ENCODE data around the gene TMEM17. TPM values are rescaled to one million over a fixed set of nuclear protein-coding genes. Genes with fewer than 3 reads are reported as not detected.

TMEM17 gene
- total and polyA plus RNA-seq, 2 of the 13 experiments (the other 11 are each of a cell fraction or from before 2014, with no cell fraction given): 0.22 to 0.50 TPM

DNA sequence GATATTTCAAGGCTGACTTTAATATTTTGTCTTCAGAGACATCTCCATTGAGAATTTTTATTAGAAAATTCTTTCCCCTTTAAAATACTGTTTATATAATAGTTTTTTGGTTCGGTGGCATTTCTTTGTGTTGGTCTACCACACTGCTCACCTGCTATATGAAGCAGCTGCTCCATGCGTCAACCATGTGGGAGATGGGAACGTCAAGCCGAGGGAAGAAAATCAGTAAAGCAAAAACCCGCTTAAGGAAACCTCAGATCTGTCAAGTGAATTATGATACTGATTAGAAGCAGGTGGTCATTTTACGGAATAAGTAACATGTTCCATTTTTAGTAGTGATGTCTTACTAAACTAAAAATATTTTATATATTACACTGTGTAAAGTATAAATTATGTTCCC is 5.6 kb upstream of the TMEM17 start:
- 80% methylated on average over 6 of the region's 6 CpGs for WGBS (ENCODE audit: low lambda C conversion rate)
- intact Hi-C loops (cut with micrococcal nuclease; ENCODE audit: unreplicated experiment): no loop called here
- BruUV-seq (replicated peaks): no TSS peak
- no peaks in the 10 kb centered on the region for H4K20me1 ChIP-seq (ENCODE audit: insufficient read depth, low read length)
- no peaks in the 10 kb centered on the region for H3K9me3 ChIP-seq (ENCODE audit: low read length)
- no peak overlapping the region for H3K4me3 ChIP-seq (replicated peaks in 1 of 3; ENCODE audit: insufficient read depth in 1 of 3, low read depth in 2 of 3, low read length in 3 of 3)
- FAIRE-seq: no peak
- TF ChIP-seq ZNF329 (CRISPR knock-in tag; IDR thresholded peaks at IDR 0.05; ENCODE audit: low read depth): no peak
- TF ChIP-seq ZNF382 (CRISPR knock-in tag; IDR thresholded peaks at IDR 0.05; ENCODE audit: borderline replicate concordance): no peak
- TF ChIP-seq DPF2 (CRISPR knock-in tag; IDR thresholded peaks at IDR 0.05; ENCODE audit: borderline replicate concordance, low read depth): no peak
- TF ChIP-seq ZFP1 (CRISPR knock-in tag; IDR thresholded peaks at IDR 0.05): no peak
- TF ChIP-seq ZNF639 (CRISPR knock-in tag; conservative IDR thresholded peaks at IDR 0.05): no peak
- TF ChIP-seq, protein P1, sequence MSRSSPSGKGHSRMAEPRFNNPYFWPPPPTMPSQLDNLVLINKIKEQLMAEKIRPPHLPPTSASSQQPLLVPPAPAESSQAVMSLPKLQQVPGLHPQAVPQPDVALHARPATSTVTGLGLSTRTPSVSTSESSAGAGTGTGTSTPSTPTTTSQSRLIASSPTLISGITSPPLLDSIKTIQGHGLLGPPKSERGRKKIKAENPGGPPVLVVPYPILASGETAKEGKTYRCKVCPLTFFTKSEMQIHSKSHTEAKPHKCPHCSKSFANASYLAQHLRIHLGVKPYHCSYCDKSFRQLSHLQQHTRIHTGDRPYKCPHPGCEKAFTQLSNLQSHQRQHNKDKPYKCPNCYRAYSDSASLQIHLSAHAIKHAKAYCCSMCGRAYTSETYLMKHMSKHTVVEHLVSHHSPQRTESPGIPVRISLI (CRISPR knock-in tag; IDR thresholded peaks at IDR 0.05; ENCODE audit: borderline replicate concordance): no peak
- no peak for TF ChIP-seq FOXC1 (CRISPR knock-in tag; IDR thresholded peaks at IDR 0.05; ENCODE audit: borderline replicate concordance)
- TF ChIP-seq TFE3 (CRISPR knock-in tag; IDR thresholded peaks at IDR 0.05): no peak
- TF ChIP-seq SNRNP70 (IDR thresholded peaks at IDR 0.05; ENCODE audit: low read depth, low read length): no peak
- TF ChIP-seq POLR2AphosphoS5 (IDR thresholded peaks at IDR 0.05; ENCODE audit: low read depth, low read length): no peak
- TF ChIP-seq, protein P2, sequence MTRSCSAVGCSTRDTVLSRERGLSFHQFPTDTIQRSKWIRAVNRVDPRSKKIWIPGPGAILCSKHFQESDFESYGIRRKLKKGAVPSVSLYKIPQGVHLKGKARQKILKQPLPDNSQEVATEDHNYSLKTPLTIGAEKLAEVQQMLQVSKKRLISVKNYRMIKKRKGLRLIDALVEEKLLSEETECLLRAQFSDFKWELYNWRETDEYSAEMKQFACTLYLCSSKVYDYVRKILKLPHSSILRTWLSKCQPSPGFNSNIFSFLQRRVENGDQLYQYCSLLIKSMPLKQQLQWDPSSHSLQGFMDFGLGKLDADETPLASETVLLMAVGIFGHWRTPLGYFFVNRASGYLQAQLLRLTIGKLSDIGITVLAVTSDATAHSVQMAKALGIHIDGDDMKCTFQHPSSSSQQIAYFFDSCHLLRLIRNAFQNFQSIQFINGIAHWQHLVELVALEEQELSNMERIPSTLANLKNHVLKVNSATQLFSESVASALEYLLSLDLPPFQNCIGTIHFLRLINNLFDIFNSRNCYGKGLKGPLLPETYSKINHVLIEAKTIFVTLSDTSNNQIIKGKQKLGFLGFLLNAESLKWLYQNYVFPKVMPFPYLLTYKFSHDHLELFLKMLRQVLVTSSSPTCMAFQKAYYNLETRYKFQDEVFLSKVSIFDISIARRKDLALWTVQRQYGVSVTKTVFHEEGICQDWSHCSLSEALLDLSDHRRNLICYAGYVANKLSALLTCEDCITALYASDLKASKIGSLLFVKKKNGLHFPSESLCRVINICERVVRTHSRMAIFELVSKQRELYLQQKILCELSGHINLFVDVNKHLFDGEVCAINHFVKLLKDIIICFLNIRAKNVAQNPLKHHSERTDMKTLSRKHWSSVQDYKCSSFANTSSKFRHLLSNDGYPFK (CRISPR knock-in tag; IDR thresholded peaks at IDR 0.05; ENCODE audit: borderline replicate concordance): no peak
- no peak for TF ChIP-seq PRDM4 (CRISPR knock-in tag; IDR thresholded peaks at IDR 0.05; ENCODE audit: borderline replicate concordance)
- in situ Hi-C loops (cut with HindIII; ENCODE audit: extremely low pct_ligation_motif_present, low pct_unique_long_range_greater_than_20kb): no loop called here
- H3K9ac ChIP-seq (ENCODE audit: insufficient read depth, low read depth, low read length): no peak overlapping the region
- H3K4me1 ChIP-seq (ENCODE audit: insufficient read depth, low read length): peaks cover 19% of the 10 kb centered on the region
- H3K79me2 ChIP-seq (ENCODE audit: insufficient read depth, low read length): no peaks in the 10 kb centered on the region
- no peak for ATAC-seq
- DNase-seq (ENCODE audit: low spot score): no peak
- POLR2A ChIA-PET: interaction anchor here (1.8 kb wide), 1 partner anchor 14 kb away, joined by 5 read pairs; no protein-coding TSS in a partner anchor
- no peaks in the 10 kb centered on the region for H3K27me3 ChIP-seq (ENCODE audit: control insufficient read depth in 1 of 2, insufficient read depth in 2 of 2, low read length in 2 of 2)
- H3K27ac ChIP-seq (ENCODE audit: extremely low read length, insufficient read depth, low read length): no peak overlapping the region
- H2AFZ ChIP-seq (ENCODE audit: low read length): no peak overlapping the region
- H3K4me2 ChIP-seq (ENCODE audit: low read depth, low read length): no peak overlapping the region
- H3K36me3 ChIP-seq (replicated peaks in 1 of 2; ENCODE audit: control insufficient read depth in 1 of 2, insufficient read depth in 2 of 2, low read length in 2 of 2): no peaks in the 10 kb centered on the region
- CTCF ChIA-PET (ENCODE audit: low intra/inter-chr PET ratio, low total read pairs): no interaction called here
